Activated gamma-delta T cell (primary cell): ENCODE data around the gene AMN.
"Not testable (repeated sequence)": the region's sequence is repeated elsewhere in the genome, so short reads cannot be mapped to it uniquely, and the experiment has no call there.

Experiments
- DNase-seq: peaks from one replicate; lab custom pipeline; 2025; lab: John Stamatoyannopoulos, UW
- total RNA-seq, 2 donors: gene quantifications; one replicate each; lab custom pipeline; 2026; lab: John Stamatoyannopoulos, UW

AMN gene
- total RNA-seq: 2.1 to 7.8 reads per million in 2 donors

DNA sequence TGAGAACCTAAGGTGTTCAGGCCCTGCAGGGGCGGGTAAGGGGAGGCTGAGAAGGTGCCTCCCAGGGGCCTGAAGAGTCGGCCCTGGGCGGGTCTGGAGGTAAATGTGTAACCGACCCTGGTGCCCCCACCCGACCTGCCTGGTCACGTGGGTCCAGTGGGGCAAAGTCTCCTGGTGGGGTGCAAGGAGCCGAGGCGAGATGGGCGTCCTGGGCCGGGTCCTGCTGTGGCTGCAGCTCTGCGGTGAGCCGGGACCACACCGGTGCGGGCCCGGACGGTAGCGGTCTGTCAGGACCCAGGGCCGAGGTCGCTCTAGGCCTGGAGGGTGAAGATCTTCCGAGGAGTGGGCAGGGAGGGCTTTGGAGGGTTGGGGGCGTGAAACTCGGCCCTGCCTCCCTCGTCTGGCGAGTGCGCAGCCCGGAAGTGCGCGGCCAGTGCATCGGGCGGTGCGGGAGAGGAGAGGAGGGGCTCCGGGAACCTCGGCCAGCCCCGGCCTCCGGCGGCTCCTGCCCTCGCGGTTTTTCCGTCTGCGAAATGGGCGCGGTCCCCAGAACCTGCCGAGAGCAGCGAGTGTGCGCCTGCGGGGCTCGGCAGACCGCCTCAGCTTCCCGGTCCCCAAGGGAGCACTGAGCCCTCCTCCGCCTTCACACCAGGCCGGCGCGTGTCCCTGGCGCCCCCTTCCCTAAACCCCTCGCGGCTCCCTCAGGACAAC lies at the start of gene AMN:
Gene AMN (plus strand): TSS at position 174 of the 711 bp plus-strand sequence. CDS start 26 bp downstream, at position 200.
- no peak for DNase-seq

DNA sequence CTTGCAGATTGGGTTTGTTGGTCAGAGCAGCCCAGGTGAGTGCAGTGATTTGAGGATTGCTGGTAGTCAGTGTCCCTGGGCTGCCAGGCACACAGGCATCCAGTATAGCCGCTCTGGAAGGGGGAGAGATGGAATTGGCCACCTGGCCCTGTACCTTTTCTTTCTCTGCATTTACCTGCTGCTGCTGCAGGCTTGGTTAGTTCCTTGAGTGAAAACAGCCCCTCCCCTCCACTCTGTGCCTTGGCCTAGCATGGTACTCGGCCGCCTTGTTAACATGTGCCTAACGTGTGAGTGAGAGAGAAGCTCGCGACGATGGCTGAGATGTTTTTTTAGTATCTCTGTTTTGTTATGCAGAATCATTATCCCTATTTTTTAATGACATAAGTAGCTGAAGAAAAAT lies 49.3 kb upstream of the AMN start:
- no peak for DNase-seq

DNA sequence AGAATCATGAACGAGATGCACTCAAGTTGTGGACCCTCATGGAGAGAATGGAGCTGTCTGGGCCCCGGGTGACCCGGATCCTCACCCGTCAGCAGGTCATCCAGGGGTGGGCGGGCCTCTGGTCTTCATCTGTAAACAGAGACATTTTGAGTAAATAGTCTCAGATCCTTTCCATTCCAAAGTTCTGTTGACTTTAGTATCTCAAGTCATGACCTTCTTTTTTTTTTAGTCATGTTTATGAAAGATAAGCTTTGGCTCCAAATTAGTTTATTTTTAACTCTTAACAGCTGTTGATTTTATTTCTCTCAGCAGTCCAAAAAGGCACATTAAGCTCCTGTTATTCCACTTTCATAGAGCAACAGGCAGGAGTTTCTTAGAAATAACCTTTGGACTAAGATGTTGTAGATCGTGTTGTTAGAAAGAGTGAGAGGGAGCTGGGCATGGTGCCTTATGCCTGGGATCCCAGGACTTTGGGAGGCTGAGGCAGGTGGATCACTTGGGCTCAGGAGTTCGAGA lies 48.9 kb upstream of the AMN start:
- DNase-seq: no peak

DNA sequence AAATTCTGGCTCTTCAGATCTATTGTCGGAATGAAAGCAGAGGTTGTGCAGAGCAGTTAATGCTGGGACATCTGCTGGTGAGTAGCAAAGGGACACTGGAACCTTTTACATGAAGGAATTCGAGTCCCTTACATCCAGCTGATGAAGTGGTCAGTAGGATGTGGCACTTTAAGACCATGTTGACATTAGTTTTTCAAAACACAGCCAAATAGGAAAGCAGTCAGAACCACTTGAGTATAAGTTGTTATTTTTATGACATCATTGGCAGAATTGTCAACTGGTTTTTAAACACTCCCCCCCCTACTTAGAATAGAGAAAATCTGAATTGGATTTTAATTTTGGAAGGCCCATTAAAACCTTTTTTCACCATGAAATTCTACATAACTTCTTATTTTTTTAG lies 46.8 kb upstream of the AMN start:
- no peak for DNase-seq

DNA sequence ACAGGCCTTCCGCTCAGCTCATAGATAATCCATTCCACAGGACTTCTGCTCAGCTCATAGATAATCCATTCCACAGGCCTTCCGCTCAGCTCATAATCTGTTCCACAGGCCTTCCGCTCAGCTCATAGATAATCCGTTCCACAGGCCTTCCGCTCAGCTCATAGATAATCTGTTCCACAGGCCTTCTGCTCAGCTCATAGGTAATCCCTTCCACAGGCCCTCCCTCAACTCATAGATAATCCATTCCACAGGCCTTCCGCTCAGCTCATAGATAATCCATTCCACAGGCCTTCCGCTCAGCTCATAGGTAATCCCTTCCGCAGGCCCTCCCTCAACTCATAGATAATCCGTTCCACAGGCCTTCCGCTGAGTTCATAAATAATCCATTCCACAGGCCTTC lies 45.0 kb upstream of the AMN start:
- DNase-seq: not testable (repeated sequence)

DNA sequence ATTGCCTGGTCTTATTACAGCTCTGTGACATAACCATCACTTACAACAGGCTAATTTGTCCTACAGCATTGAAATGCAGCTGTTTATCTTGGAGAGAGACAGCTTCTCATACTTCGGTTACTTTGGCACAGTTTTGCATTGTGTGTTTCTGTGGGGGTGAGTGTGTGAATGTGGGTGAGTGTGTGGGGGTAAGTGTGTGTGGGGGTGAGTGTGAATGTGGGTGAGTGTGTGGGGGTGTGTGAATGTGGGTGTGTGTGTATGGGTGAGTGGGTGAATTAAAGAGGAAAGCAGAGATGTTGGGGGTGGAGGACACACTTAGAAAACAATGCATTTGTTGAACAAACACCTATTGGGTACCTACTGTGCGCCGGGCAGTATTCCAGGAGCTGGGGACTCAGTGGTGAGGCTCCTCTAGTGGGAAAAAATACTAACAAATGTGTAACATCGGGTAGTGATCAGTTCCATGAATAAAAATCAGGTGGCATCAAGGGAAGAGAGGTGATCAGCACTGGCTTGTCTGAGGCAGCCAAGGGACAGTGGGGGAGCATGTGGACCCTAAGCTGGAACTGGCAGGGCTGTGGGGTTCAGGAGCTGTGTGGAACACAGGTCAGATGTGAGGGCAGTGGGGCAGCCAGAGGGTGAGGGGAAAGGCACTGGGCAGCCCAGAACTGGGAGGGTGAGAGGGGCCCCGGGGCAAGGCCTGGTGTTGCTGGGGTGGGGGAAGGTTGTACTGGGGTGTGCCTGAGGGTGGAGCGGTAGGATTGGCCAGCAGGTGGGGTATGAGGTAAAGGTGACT lies 44.1 kb upstream of the AMN start:
- DNase-seq: no peak

DNA sequence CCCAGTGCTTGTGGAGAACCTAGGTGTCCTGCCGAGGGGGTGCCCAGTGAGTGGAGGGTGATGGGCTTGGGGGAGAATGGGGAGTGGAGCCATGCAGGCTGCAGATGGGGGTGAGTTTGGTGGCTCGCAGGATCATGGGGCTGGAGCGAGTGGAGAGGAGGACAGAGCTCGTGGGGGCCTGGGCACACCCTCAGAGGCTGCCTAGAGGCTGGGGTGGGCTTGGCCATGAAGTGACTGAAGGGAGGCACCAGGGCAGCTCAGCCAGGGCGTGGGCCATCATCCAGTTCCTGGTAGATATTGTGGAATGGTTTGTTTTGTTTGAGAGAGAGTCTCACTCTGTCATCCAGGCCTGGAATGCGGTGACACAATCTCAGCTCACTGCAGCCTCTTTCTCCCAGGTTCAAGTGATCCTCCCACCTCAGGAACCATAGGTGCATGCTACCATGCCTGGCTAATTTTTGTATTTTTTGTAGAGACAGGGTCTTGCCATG lies 43.4 kb upstream of the AMN start:
- no peak for DNase-seq

DNA sequence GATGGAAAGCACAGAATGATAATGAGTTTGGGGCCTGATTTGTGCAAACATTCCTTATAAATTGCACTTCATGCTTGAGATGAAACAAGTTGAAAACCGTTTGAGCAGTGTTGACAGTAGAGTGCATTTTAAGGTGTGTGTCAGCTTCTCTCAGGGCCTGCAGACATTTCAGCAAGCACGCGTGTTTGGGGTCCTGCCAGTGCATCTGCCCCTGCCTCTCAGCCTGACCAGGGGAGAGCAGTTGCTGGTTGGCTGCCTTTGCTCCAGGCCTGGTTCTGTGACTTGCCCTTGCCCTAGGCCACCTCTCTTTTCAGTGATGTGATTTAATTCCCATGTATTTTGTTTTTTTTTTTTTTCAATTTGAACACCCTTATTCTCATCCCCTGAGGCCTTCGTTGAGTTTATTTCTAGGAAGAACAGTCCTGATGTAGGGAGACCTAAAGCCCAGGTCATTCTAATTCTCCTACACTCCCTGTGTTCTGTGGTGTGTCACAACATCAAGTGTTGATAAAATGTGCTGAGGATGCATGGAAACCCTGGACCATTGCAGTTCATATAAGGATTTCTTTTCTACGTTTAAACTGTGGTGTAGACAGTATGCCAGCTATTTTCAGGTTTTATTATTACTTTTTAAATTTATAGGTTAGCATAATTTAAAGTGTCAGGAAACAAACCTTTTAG lies 40.1 kb upstream of the AMN start:
- no peak for DNase-seq

DNA sequence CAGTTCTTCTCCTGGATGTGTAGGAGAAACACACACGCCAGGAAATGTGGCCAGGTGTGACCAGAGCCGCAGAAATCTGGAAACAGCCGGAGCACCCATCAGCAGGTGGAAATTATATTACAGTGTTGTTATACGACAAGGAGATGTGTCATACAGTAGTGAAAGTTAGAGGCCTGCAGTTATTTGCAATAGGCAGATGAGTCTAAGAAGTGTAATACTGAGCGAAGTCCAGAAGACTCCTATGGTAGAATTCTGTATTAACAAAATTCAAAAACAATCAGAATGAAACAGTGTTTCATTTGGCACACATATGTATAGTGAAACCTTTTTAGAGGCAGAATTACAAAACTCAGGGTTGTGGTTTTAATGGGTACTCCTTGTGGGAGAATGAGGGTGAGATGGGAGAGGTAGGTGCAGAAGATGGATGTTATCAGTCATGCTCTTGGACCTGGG lies 39.3 kb upstream of the AMN start:
- DNase-seq: no peak

DNA sequence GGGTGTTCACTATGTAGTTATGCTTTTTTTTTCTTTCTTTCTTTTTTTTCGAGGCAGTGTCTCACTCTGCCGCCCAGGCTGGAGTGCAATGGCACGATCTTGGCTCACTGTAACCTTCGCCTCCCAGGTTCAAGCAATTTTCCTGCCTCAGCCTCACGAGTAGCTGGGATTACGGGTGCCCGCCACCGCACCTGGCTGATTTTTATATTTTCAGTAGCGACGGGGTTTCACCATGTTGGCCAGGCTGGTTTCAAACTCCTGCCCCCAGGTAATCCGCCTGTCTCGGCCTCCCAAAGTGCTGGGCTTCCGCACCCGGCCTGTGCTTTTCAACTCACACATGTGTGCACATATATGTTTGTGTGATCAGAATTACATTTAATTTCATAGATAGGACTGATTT lies 38.9 kb upstream of the AMN start:
- no peak for DNase-seq

DNA sequence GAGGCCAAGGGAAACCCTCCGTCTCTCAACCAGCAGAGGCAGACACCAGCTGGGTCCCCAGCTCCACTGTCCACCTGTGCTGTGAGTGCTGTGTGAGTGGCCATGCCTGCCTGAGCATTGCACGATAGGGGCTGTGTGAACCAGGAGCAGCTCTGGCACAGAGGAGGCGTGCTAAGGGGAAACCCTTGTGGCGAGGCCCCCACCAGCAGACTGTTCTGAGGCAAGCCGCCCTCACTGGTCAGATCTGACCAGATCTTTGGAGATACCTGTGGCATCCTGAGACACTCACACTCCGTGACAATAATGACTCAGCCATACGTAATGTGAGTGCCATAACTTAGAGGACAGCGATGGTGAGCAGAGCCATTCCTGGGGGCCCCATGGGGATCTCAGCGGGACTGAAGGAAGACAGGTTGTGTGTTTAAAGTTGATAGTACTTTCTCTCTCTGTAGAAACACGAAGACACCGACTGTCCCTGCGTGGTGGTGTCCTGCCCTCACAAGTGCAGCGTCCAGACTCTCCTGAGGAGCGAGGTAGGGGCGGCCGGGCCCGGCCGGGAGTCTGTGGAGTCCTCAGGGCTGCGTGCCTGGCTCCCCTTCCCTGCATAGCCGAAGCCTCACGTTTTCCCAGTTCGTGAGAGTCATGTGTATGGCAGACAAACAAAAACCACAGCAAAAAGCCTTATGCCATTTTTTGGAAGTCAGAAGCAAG lies 36.6 kb upstream of the AMN start:
- no peak for DNase-seq

DNA sequence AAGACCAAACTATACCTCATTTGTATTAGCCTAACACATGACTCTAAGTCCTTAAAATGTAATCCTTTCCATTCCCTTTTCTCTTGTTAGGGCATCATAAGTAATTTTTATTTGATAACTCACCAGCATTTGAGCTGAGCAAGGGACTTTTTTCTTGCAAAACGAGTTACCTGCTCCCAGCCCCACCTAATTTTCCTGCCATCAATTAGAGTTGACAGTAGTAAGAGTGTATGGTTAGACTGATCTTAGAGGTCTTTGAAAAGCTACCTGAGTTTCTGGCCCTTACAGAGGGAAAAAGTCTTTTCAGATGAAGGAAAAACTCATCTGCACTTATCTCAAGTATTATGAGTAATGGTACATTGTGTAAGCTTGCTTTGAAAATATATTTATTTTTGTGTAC lies 33.7 kb upstream of the AMN start:
- DNase-seq: no peak

DNA sequence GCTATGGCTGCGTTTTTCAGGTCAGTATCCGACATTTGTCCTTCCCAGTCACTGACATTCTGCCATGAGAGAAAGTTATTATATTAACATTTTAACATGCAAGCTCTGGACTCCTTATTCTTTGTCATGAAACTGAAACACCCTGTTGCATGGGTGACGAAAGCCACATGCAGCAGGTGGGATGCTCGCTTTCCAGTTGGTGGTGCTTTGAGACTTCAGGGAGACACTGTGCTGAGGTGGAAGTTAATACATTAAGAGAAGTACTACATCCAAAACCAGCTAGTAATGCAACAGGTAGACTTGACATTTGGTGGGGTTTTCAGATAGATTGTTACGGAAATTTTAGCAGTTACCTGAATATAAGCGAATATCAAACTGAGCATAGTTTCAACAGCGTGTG lies 32.8 kb upstream of the AMN start:
- no peak for DNase-seq

DNA sequence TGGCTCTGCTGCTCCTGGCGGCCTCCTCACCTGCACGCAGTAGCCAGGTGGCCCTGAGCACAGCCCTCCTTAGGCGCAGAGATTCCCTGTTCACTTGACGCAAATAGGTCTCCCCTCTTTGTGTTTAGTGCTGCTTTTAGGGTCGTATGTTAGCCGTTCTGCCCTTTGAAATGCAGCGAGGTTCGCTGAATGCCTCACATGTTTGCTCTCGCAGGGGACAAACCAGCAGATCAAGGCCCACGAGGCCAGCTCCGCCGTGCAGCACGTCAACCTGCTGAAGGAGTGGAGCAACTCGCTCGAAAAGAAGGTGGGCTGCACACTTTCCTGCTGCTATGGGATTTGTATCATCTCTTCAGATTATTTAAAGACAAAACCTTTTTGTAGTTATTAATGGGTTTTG lies 31.4 kb upstream of the AMN start:
- DNase-seq: no peak

DNA sequence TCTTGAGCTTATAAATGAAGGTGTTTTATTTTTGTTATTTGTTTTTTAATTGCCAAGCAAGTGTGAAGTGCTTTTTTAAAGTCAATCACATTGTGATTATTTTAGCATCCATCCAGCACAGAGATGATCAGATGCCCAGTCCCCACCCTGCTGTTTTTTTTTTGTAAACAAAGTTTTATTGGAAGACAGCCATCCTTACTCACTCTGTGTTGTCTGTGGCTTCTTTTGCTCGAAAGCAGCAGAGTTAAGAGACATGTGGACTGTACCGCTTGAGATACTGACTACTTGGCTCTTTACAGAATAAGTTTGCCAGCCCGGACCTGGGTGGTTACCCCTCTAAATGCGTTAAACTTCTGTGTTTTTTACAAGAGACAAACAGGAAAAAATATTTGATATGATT lies 30.9 kb upstream of the AMN start:
- DNase-seq: no peak

DNA sequence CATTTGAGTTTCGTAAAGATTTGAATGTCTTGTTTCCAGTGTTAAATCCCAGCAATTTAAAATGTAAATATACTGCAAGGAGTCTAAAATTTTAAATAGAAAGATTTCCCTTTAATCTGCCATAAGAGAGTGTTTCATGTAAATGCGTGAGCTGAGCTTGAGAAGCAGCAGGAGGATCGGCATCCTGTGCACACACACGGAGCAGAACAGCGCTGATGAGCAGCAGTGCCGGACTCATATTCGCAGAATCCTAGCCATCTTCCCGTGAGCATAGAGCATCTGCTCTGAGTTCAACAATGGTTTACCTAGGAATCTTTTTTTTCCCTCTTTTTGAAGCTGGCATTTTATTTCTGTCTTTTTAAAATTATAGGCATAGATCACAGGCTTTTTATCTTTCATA lies 29.8 kb upstream of the AMN start:
- DNase-seq: no peak

DNA sequence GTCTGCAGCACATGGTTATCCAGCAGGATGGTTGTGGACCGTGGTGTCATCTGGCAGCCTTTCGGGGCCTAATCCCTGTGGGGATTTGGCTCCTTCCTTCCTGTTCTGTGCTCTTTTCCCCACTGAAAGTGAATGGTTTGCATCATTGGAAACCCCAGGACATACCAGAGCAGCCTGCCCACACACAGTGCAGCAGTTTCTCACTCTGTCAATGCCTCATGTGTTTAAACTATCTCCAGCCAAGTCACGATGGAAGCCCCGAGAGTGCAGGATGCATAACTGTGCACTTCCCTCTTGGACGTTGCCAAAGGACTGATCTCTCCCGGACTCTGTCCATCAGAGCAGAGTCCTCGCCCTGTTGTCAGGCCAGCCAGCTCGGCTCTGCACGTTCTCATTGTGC lies 29.0 kb upstream of the AMN start:
- no peak for DNase-seq

DNA sequence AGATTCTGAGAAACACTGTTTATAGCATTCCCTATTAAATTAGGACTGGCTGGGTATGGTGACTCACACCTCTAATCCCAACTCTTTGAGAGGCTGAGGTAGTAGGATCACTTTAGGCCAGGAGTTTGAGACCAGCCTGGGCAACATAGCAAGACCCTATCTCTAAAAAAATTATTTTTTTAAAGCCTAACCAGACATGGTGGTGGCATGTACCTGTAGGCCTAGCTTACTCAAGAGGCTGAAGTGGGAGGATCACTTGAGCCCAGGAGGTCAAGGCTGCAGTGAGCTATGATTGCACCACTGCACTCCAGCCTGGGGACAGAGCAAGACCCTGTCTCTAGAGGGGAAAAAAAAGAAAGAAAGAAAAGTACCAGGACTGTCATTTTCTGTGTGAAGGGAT lies 25.7 kb upstream of the AMN start:
- not testable (repeated sequence) for DNase-seq

DNA sequence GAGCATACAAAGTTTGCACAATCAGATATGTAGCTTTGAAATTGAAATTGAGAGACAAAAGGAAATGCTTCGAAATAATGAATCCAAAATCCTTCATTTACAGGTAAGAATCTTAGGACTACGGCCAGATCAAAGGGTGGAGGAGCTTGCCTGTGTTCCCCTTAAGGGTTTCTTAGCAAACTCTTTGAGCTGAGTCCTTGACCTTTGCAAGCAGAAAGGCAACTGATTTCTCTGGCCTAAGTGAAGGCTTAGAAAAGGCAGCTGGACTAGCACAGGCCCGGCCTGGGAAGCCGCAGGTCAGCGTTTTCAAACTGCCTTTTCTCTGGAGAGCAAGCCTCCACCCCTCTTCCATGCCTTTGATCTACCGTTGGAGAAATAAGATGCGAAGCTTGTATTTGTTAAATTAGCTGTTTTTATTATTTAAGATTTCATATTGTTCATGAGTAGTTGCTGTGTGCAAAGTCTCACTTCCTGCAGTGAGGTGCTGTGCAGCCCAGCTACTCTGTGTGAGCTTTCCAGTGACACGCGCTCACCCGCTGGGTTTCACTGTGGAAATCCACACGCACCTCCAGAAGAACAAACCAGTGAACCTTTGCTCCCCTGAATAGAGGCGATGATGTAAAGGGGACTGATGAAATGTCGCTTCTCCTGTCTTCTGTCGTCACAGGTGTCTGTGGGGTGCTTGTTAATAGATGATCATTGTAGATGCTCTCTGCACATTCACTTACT lies 25.0 kb upstream of the AMN start:
- no peak for DNase-seq

DNA sequence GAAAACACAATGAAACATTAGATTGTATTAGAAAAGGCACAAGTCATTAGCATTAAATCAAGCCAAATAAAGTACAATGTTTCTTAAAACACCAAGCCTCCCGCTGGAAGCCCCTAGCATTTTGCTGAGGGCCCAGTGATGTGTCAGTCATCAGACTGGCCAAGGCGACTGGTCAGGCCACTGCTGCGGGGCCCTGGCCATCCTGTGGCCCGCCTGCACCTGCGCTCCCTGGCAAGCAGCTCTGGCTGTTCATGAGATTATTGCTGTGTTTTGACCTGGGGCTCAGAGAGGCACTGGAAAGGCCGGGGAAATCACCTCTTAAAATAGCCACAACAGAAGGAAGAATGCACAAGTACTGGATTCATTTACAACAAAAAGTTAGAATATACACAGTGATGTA lies 24.2 kb upstream of the AMN start:
- no peak for DNase-seq
